GM12865 (cell line): ENCODE data around the gene LMF1.

ENCODE experiments used
- DNase-seq: peaks from one replicate; pipeline ENCODE4 v3.0.0; 2010; ENCODE audit warnings: low read depth
- H3K4me3 ChIP-seq: 2 replicates; pipeline ENCODE4 v1.5.1; 2011; ENCODE audit warnings: mild to moderate bottlenecking, low read depth, low read length, control low read depth
- CTCF ChIP-seq: IDR thresholded peaks from 2 replicates; pipeline ENCODE4 v1.5.1; 2011; ENCODE audit warnings: low read length, control low read depth, low read depth, inconsistent platforms; ENCODE audit not compliant: insufficient read depth; ENCODE audit errors: missing control alignments

Gene LMF1

GRCh38 chr16:918068-918467, 52.7 kb downstream of the LMF1 start:
- TF ChIP-seq CTCF = no peak
- H3K4me3 ChIP-seq = no peak overlapping the region
- no peak for DNase-seq

GRCh38 chr16:917591-918061, 53.2 kb downstream of the LMF1 start:
- no peak overlapping the region for H3K4me3 ChIP-seq
- DNase-seq = no peak
- no peak for TF ChIP-seq CTCF

DNA sequence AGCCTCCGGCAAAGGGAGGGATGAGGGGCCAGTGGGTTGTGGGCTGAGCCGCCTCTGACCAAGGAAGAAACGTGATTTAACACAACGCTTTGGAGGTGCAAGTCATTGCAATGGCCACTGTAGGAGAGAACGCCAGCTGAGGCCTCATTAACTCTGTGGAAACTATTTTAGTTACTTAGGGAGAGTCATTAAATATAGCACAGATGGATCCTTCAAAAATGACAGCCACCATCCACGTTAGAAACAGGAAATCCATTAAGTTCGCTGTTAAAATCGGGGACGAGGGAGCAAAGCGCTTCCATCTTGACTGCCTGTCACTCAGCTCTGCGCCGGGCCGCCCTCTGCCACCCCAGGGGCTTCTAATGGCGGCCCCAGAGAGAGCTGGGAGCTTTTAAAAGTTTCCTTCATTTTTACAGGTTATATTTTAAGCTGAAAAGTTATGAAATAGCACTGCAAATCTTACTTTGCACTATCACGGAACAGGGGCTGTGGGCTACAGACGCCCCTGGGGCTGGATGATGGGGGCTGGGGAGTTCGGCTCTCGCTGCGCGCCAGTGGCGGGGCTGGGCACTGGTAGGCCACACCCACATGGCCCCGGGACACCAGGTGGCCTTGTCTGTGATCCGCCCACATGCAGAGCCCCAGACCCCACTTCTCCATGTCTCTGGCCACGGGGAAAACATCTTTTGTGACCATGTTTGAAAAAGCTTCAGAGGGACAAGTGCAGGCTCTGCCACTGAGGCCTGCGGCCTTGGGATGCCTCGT, 54.6 kb downstream of the LMF1 start:
- no peak for DNase-seq
- no peak for TF ChIP-seq CTCF
- H3K4me3 ChIP-seq = no peak overlapping the region

- TF ChIP-seq CTCF = no peak
- H3K4me3 ChIP-seq = no peak overlapping the region
- DNase-seq = no peak
Observed at GRCh38 chr16:915546-915945, 55.2 kb downstream of the LMF1 start.

DNA sequence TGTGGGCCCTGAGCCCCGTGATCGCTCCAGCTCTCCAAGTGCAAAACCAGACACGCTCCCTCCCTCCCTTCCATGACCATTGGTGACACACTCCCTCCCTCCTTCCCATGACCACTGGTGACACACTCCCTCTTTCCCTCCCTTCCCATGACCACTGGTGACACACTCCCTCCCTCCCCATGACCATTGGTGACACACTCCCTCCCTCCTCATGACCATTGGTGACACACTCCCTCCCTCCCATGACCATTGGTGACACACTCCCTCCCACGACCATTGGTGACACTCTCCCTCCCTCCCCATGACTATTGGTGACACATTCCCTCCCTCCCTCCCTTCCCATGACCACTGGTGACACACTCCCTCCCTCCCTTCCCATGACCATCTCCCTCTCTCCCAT, 56.3 kb downstream of the LMF1 start:
- TF ChIP-seq CTCF = no peak
- peak; percentile 3 for DNase-seq
- no peak overlapping the region for H3K4me3 ChIP-seq

GRCh38 chr16:913817-914439, 56.9 kb downstream of the LMF1 start:
- DNase-seq = no peak
- no peak for TF ChIP-seq CTCF
- no peak overlapping the region for H3K4me3 ChIP-seq
